Panc1 (cell line): ENCODE results near the gene CTNNA1. TPM values are rescaled to one million over a fixed set of nuclear protein-coding genes. Genes with fewer than 3 reads are reported as not detected.

Source experiments
- ATAC-seq: fragments of 200-7000 bp; cut with Tn5 transposase; 2 replicates; pipeline ENCODE4 v1.9.1; 2020; ENCODE audit warnings: mild to moderate bottlenecking, moderate library complexity
- BruUV-seq: library from RNA; stranded (reverse); fragments of 400-500 nt; replicated peaks from 2 replicates; lab custom pipeline; 2021; lab: Mats Ljungman, UMichigan
- CTCF ChIA-PET: fragments of 300-600 bp; sonication (Branson Sonifier 250); formaldehyde crosslinking; loops from one replicate; lab custom pipeline; 2022; ENCODE audit warnings: antibody characterized with exemption; lab: Charles Lee
- POLR2A ChIA-PET: fragments of 300-600 bp; sonication (Branson Sonifier 250); formaldehyde crosslinking; loops from one replicate; lab custom pipeline; 2022; ENCODE audit warnings: antibody characterized with exemption; lab: Charles Lee
- DNase-seq: peaks from one replicate; pipeline ENCODE4 v3.0.0-alpha.2; 2010; ENCODE audit warnings: low read depth, low spot score
- H3K27ac ChIP-seq: 2 replicates; pipeline ENCODE4 v1.5.1; 2011; ENCODE audit warnings: mild to moderate bottlenecking, low read length, inconsistent platforms
- H3K27me3 ChIP-seq: fragments of 200-500 bp; sonication (Bioruptor generic); 2 replicates; pipeline ENCODE4 v1.6.0; 2014; ENCODE audit warnings: low read length, inconsistent platforms; ENCODE audit not compliant: control insufficient read depth, insufficient read depth
- H3K36me3 ChIP-seq: fragments of 200-500 bp; sonication (Bioruptor generic); 2 replicates; pipeline ENCODE4 v1.5.1; 2014; ENCODE audit warnings: inconsistent platforms, mild to moderate bottlenecking, low read length, moderate library complexity; ENCODE audit not compliant: control insufficient read depth, insufficient read depth
- H3K4me1 ChIP-seq: 2 replicates; pipeline ENCODE4 v1.5.1; 2011; ENCODE audit warnings: inconsistent platforms, mild to moderate bottlenecking, low read length, moderate library complexity; ENCODE audit not compliant: control insufficient read depth, insufficient read depth
- H3K4me3 ChIP-seq, 2 experiments: 2 replicates each; pipeline ENCODE4 v1.5.1; 2011 to 2012; ENCODE audit warnings: low read depth in 2 of 2, low read length in 2 of 2, mild to moderate bottlenecking in 2 of 2, inconsistent platforms in 1 of 2, moderate library complexity in 1 of 2
- H3K9me3 ChIP-seq: fragments of 200-500 bp; sonication (Bioruptor generic); 2 replicates; pipeline ENCODE4 v1.5.1; 2014; ENCODE audit warnings: low read depth, mild to moderate bottlenecking, inconsistent platforms, low read length, moderate library complexity; ENCODE audit not compliant: control insufficient read depth, insufficient read depth
- POLR2AphosphoS5 ChIP-seq: IDR thresholded peaks from 2 replicates; pipeline ENCODE4 v1.6.1; 2012; ENCODE audit warnings: mild to moderate bottlenecking, low read depth, low read length, moderate library complexity
- SIN3A ChIP-seq: IDR thresholded peaks from 2 replicates; pipeline ENCODE4 v1.6.1; 2012; ENCODE audit warnings: low read depth, mild to moderate bottlenecking, low read length, moderate library complexity, borderline replicate concordance; ENCODE audit not compliant: insufficient read depth
- TCF7L2 ChIP-seq: IDR thresholded peaks from 2 replicates; pipeline ENCODE4 v1.6.1; 2011; ENCODE audit warnings: mild to moderate bottlenecking, low read depth, low read length, inconsistent platforms
- in situ Hi-C: cut with HindIII; loops from 2 replicates; pipeline ENCODE4 v1.10.0; 2016; ENCODE audit warnings: low sequenced_read_pairs, low pct_unique_long_range_greater_than_20kb
- intact Hi-C: fragments of 100-400 bp; cut with micrococcal nuclease; formaldehyde crosslinking; loops from one replicate; pipeline ENCODE4 v1.10.0; 2022; ENCODE audit not compliant: unreplicated experiment
- total RNA-seq: library from RNA; stranded (reverse); gene quantifications from one replicate; pipeline ENCODE4 v1.2.1, GENCODE V29; 2021; ENCODE audit not compliant: unreplicated experiment
- TF ChIP-seq, protein P1 (sequence below): fragments of 450-650 bp; IDR thresholded peaks from 2 replicates; pipeline ENCODE4 v1.5.1; 2017; ENCODE audit warnings: mild to moderate bottlenecking
- TF ChIP-seq, protein P2 (sequence below), 2 experiments: IDR thresholded peaks; 2 replicates each; pipeline ENCODE4 v1.6.1; 2011 to 2012; ENCODE audit warnings: low read depth in 2 of 2, control low read depth in 1 of 2, low read length in 1 of 2, mild to moderate bottlenecking in 1 of 2, moderate library complexity in 1 of 2; ENCODE audit not compliant: insufficient read depth in 1 of 2

Gene CTNNA1
- total RNA-seq, 1 experiment from 2014 or later = 298 TPM

DNA sequence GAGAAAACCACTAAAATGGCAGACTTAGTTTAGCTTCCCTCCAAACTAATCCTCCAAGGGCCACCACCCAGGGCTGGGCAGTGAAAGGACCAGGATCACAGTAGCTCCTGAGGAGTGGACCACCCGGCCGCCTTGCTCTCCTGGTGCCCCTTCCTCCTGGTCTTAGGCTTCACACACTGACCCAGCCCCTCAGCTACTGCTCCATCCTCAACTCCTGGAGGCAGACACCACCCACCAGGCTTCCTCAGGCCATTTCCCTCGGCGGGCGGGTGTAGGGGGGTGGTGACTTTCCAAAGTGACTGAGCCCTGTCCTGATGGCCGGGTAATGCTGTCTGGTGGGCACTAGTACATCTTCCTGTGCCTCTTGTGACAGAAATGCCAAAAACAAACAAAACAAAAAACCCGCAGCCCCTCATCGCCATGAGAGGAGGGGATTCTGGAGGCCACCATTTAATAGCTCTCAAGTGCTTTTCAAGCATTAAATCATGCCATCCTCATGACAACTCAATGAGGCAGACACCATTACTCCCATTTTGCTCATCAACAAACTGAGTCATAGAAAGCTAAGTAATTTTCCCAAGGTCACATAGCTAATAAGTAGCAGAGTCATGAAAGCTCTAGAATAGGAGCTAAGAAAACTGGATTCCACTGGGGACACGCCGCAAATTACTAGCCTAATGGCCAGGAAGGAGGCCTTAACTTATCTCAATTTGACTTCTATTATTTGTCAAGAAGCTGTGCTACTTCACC lies 213.2 kb downstream of the CTNNA1 start:
- no peaks in the 10 kb centered on the region for H3K4me1 ChIP-seq
- H3K27ac ChIP-seq = no peak overlapping the region
- no peaks in the 10 kb centered on the region for H3K27me3 ChIP-seq
- no peak for TF ChIP-seq POLR2AphosphoS5
- TF ChIP-seq, protein P1, sequence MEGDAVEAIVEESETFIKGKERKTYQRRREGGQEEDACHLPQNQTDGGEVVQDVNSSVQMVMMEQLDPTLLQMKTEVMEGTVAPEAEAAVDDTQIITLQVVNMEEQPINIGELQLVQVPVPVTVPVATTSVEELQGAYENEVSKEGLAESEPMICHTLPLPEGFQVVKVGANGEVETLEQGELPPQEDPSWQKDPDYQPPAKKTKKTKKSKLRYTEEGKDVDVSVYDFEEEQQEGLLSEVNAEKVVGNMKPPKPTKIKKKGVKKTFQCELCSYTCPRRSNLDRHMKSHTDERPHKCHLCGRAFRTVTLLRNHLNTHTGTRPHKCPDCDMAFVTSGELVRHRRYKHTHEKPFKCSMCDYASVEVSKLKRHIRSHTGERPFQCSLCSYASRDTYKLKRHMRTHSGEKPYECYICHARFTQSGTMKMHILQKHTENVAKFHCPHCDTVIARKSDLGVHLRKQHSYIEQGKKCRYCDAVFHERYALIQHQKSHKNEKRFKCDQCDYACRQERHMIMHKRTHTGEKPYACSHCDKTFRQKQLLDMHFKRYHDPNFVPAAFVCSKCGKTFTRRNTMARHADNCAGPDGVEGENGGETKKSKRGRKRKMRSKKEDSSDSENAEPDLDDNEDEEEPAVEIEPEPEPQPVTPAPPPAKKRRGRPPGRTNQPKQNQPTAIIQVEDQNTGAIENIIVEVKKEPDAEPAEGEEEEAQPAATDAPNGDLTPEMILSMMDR = no peak
- TF ChIP-seq TCF7L2 = no peak
- ChIA-PET POLR2A (no interaction called here), CTCF (no interaction called here)
- DNase-seq (no peak), ATAC-seq (no peak)
- BruUV-seq = no TSS peak
- in situ Hi-C loops (no loop called here), intact Hi-C loops (no loop called here)
- H3K4me3 ChIP-seq = no peak overlapping the region
- H3K36me3 ChIP-seq = no peaks in the 10 kb centered on the region
- H3K9me3 ChIP-seq = no peaks in the 10 kb centered on the region

DNA sequence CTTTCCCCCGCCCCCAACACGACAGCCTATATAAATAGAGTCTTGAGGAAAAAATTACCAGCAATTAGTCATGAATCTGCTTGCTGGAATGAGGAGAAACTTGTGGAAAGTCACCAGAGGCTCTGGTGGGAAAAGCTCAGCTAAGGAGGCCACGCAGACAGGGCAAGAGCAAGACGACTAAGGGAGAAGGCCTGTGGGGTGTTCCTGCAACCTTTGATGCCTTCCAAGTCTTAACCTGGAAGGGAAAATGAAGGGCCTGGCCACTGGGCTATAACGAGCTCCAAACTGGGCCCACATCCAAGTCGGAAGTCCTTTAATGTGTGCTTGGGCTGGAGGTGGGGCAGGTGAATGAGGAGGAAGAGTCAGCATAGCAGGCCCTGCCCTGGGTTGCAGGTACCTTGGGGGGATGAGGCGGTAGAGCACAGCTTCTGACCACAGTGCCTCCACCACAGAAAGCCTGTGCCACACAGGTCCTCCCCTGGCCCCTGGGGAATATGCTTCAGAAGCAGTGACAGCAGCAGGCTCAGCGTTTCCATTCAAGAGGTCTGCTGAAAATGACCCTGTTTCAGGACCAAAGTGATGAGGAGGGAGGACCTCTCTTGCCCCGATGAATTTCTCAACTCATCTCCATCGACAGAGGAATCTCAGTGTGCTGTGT lies 214.7 kb downstream of the CTNNA1 start:
- no peaks in the 10 kb centered on the region for H3K36me3 ChIP-seq
- no peaks in the 10 kb centered on the region for H3K9me3 ChIP-seq
- in situ Hi-C loops (no loop called here), intact Hi-C loops (no loop called here)
- H3K4me1 ChIP-seq = no peaks in the 10 kb centered on the region
- CTCF ChIA-PET = interaction anchor here (0.7 kb wide), 1 partner anchor 327 kb away, joined by 6 read pairs; no protein-coding TSS in a partner anchor
- no peak for TF ChIP-seq POLR2AphosphoS5
- no peak for TF ChIP-seq TCF7L2
- no peak for TF ChIP-seq SIN3A
- TF ChIP-seq, protein P1 = no peak
- TF ChIP-seq, protein P2, sequence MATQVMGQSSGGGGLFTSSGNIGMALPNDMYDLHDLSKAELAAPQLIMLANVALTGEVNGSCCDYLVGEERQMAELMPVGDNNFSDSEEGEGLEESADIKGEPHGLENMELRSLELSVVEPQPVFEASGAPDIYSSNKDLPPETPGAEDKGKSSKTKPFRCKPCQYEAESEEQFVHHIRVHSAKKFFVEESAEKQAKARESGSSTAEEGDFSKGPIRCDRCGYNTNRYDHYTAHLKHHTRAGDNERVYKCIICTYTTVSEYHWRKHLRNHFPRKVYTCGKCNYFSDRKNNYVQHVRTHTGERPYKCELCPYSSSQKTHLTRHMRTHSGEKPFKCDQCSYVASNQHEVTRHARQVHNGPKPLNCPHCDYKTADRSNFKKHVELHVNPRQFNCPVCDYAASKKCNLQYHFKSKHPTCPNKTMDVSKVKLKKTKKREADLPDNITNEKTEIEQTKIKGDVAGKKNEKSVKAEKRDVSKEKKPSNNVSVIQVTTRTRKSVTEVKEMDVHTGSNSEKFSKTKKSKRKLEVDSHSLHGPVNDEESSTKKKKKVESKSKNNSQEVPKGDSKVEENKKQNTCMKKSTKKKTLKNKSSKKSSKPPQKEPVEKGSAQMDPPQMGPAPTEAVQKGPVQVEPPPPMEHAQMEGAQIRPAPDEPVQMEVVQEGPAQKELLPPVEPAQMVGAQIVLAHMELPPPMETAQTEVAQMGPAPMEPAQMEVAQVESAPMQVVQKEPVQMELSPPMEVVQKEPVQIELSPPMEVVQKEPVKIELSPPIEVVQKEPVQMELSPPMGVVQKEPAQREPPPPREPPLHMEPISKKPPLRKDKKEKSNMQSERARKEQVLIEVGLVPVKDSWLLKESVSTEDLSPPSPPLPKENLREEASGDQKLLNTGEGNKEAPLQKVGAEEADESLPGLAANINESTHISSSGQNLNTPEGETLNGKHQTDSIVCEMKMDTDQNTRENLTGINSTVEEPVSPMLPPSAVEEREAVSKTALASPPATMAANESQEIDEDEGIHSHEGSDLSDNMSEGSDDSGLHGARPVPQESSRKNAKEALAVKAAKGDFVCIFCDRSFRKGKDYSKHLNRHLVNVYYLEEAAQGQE (IDR thresholded peaks at IDR 0.05; ENCODE audit: insufficient read depth in 1 of 2, low read depth in 2 of 2, low read length in 1 of 2) = no peak
- POLR2A ChIA-PET = interaction anchor here (0.5 kb wide), 1 partner anchor 17 kb away, joined by 3 read pairs; no protein-coding TSS in a partner anchor
- DNase-seq (no peak), ATAC-seq (no peak)
- H3K4me3 ChIP-seq = no peak overlapping the region
- no peak overlapping the region for H3K27ac ChIP-seq
- BruUV-seq = no TSS peak
- H3K27me3 ChIP-seq = no peaks in the 10 kb centered on the region
